Measurements from ENCODE around the gene PTH1R. TPM values are rescaled to one million over a fixed set of nuclear protein-coding genes. Genes with fewer than 3 reads are reported as not detected.

PTH1R gene
- total RNA-seq, 1 donor from 2014 or later = not detected

GRCh38 chr3:46875560-46875959 is 2.0 kb upstream of the PTH1R start:
- Histone ChIP-seq H3K4me1 (peaks cover 12% of the 10 kb centered on the region), H3K9me3 (ENCODE audit: low read depth) (no peaks in the 10 kb centered on the region), H3K27me3 (peaks cover 18% of the 10 kb centered on the region), H3K79me2 (ENCODE audit: low read depth) (no peaks in the 10 kb centered on the region), H3K27ac (no peak overlapping the region), H2AFZ (replicated peaks) (no peak overlapping the region), H3K4me3 (no peak overlapping the region), H3F3A (ENCODE audit: low read depth) (peaks cover 7% of the 10 kb centered on the region), H4K20me1 (ENCODE audit: low read depth) (peaks cover 9% of the 10 kb centered on the region), H3K9ac (no peak overlapping the region), H3K4me2 (no peak overlapping the region), H3K36me3 (no peaks in the 10 kb centered on the region)
- no peaks in the 10 kb centered on the region for H3K36me3 Mint-ChIP-seq
- H3K4me1 Mint-ChIP-seq = peaks cover 26% of the 10 kb centered on the region
- no peak overlapping the region for H3K27ac Mint-ChIP-seq
- H3K4me3 Mint-ChIP-seq = no peak overlapping the region
- no peak for DNase-seq (ENCODE audit: low spot score)
- H3K9me3 Mint-ChIP-seq = no peaks in the 10 kb centered on the region
- no peak for TF ChIP-seq CTCF (IDR thresholded peaks at IDR 0.05)
- TF ChIP-seq EZH2 (IDR thresholded peaks at IDR 0.05) = no peak
- TF ChIP-seq EZH2phosphoT487 (IDR thresholded peaks at IDR 0.05) = no peak
- peaks cover 14% of the 10 kb centered on the region for H3K27me3 Mint-ChIP-seq (ENCODE audit: insufficient read depth, low read depth)

- Histone ChIP-seq H3K4me3 (no peak overlapping the region), H3K4me1 (peaks cover 19% of the 10 kb centered on the region), H3K4me2 (no peak overlapping the region), H3K27me3 (peaks cover 29% of the 10 kb centered on the region), H3K9ac (no peak overlapping the region), H2AFZ (replicated peaks) (no peak overlapping the region), H3K9me3 (ENCODE audit: low read depth) (no peaks in the 10 kb centered on the region), H4K20me1 (ENCODE audit: low read depth) (peaks cover 19% of the 10 kb centered on the region), H3K79me2 (ENCODE audit: low read depth) (no peaks in the 10 kb centered on the region), H3F3A (ENCODE audit: low read depth) (peaks cover 14% of the 10 kb centered on the region), H3K27ac (no peak overlapping the region), H3K36me3 (no peaks in the 10 kb centered on the region)
- Mint-ChIP-seq H3K27ac (peak overlapping the region; percentile 63), H3K4me1 (peaks cover 26% of the 10 kb centered on the region), H3K36me3 (no peaks in the 10 kb centered on the region), H3K9me3 (no peaks in the 10 kb centered on the region), H3K27me3 (ENCODE audit: insufficient read depth, low read depth) (peaks cover 19% of the 10 kb centered on the region), H3K4me3 (no peak overlapping the region)
- no peak for DNase-seq (ENCODE audit: low spot score)
- TF ChIP-seq CTCF (IDR thresholded peaks at IDR 0.05) = no peak
Observed at GRCh38 chr3:46876313-46877300, 914 bp upstream of the PTH1R start.

- Mint-ChIP-seq H3K27me3 (ENCODE audit: insufficient read depth, low read depth) (peaks cover 19% of the 10 kb centered on the region), H3K9me3 (no peaks in the 10 kb centered on the region), H3K4me3 (no peak overlapping the region), H3K4me1 (peaks cover 25% of the 10 kb centered on the region), H3K27ac (no peak overlapping the region), H3K36me3 (no peaks in the 10 kb centered on the region)
- no peak overlapping the region for H3K4me3 ChIP-seq
- H3K9me3 ChIP-seq (ENCODE audit: low read depth) = no peaks in the 10 kb centered on the region
- peaks cover 26% of the 10 kb centered on the region for H4K20me1 ChIP-seq (ENCODE audit: low read depth)
- H3K79me2 ChIP-seq (ENCODE audit: low read depth) = no peaks in the 10 kb centered on the region
- TF ChIP-seq EZH2phosphoT487 (IDR thresholded peaks at IDR 0.05) (no peak), CTCF (IDR thresholded peaks at IDR 0.05) (no peak), EZH2 (IDR thresholded peaks at IDR 0.05) (no peak)
- H3K4me2 ChIP-seq = peak overlapping the region; percentile 36
- no peak overlapping the region for H3K27ac ChIP-seq
- H3K9ac ChIP-seq = no peak overlapping the region
- peaks cover 52% of the 10 kb centered on the region for H3K27me3 ChIP-seq
- H3K4me1 ChIP-seq = peaks cover 19% of the 10 kb centered on the region
- peaks cover 22% of the 10 kb centered on the region for H3F3A ChIP-seq (ENCODE audit: low read depth)
- H2AFZ ChIP-seq (replicated peaks) = no peak overlapping the region
- peak; percentile 84 for DNase-seq (ENCODE audit: low spot score)
- no peaks in the 10 kb centered on the region for H3K36me3 ChIP-seq
Observed at GRCh38 chr3:46878781-46879436, 1.4 kb downstream of the PTH1R start.

Measured in neural progenitor cell (in vitro differentiated cells).